ENCODE results near the gene BMPR2. TPM values are rescaled to one million over a fixed set of nuclear protein-coding genes. Genes with fewer than 3 reads are reported as not detected.
A peak's percentile ranks its signal among the peaks of the same experiment; 100 is the strongest.
"Not testable (repeated sequence)": the region's sequence is repeated elsewhere in the genome, so short reads cannot be mapped to it uniquely, and the experiment has no call there.

BMPR2 gene
- total RNA-seq, 1 experiment from 2014 or later, result 12.8 TPM

DNA sequence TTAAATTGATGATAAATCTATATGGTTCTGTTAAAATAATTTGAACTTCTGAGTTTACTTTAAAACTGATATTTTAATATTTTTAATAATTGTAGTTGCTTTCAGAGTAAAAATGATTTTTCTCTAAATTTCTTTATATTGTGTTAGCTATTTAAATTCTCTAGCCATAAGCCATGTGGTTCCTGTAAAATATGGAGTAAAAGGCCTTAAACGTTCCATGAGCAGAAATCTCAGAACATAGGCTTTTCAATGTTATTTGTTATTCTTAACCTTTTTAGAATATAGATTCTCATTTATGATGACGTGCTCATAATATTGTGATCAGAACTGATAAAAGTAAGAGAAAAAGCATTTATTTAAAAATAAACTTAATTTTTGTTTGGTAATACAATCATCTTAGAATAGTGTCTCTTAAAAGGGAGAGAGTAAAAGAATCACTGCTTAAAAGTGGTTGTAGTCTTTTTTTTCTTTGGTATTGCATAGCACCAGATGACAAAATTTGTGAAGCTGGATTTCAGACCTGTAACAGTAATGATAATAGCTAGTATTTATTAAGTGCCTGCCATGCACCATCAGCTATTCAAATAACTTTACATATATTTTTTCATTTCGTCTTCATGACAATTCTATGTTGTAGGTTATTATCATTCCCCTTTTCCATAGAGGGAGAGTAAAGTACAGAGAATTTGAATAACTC, 2.7 kb downstream of the BMPR2 start:
- DNase-seq (ENCODE audit: low read depth, low spot score) (no peak), ATAC-seq (no peak)
- H3K9ac ChIP-seq (ENCODE audit: low read length), result no peak overlapping the region
- no TSS peak for BruUV-seq (replicated peaks)
- no peak overlapping the region for H2AFZ ChIP-seq (ENCODE audit: low read depth, low read length, poor library complexity, severe bottlenecking)
- RAD21 ChIA-PET (ENCODE audit: low non-redundant PET in 1 of 2, low total read pairs in 2 of 2, uncharacterized antibody in 2 of 2, unreplicated experiment in 2 of 2), result no interaction called here
- H3K9me3 ChIP-seq (ENCODE audit: control insufficient read depth in 1 of 2, insufficient read depth in 1 of 2, low read depth in 1 of 2, low read length in 2 of 2), result no peaks in the 10 kb centered on the region
- no peak overlapping the region for H3K27ac ChIP-seq (ENCODE audit: low read depth, low read length)
- H3K79me2 ChIP-seq (ENCODE audit: insufficient read depth, low read length), result peaks cover 53% of the 10 kb centered on the region
- H3K4me2 ChIP-seq (ENCODE audit: low read length), result peak overlapping the region; percentile 97; the same call in 1 of the 2 replicates
- CTCF ChIA-PET, result no interaction called here
- no peak for TF ChIP-seq CEBPB (IDR thresholded peaks at IDR 0.05; ENCODE audit: low read depth)
- intact Hi-C loops (cut with micrococcal nuclease), result no loop called here
- POLR2A ChIA-PET, result no interaction called here
- no peaks in the 10 kb centered on the region for H3K9me2 ChIP-seq (ENCODE audit: insufficient read depth)
- H3K4me1 ChIP-seq (ENCODE audit: control insufficient read depth in 1 of 2, insufficient read depth in 2 of 2, low read length in 2 of 2), result peaks cover 13 to 17% of the 10 kb centered on the region in 2 experiments; a peak in 3 of 4 replicates
- no peaks in the 10 kb centered on the region for H4K20me1 ChIP-seq (ENCODE audit: insufficient read depth)
- H3K27me3 ChIP-seq (ENCODE audit: insufficient read depth, low read length), result no peaks in the 10 kb centered on the region
- H3K36me3 ChIP-seq (ENCODE audit: control insufficient read depth in 1 of 2, insufficient read depth in 2 of 2, low read length in 2 of 2), result no peaks in the 10 kb centered on the region
- no peak overlapping the region for H3K4me3 ChIP-seq (replicated peaks in 1 of 2; ENCODE audit: low read depth in 1 of 2, low read length in 2 of 2)

DNA sequence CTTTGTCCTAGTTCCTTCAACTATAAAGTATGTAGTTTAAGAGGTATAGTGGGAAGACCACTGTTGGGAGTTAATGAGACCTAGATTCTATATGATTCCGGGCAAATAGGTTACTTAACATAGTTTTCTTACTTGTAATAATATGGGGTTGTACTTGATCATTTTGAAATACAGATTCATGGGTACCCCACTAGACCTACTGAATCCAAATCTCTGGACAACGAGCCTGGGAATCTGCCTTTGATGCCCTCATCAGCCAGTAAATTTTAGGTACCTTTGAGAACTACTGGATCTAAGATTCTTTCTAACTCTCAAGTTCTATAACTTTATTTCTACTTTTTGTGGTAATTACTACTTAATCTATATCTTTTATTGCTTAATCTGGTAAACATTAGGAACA, 6.6 kb downstream of the BMPR2 start:
- no peaks in the 10 kb centered on the region for H3K9me3 ChIP-seq (ENCODE audit: control insufficient read depth in 1 of 2, insufficient read depth in 1 of 2, low read depth in 1 of 2, low read length in 2 of 2)
- intact Hi-C loops (cut with micrococcal nuclease), result no loop called here
- no peak for DNase-seq (ENCODE audit: low read depth, low spot score)
- no peak overlapping the region for H3K9ac ChIP-seq (ENCODE audit: low read length)
- no peaks in the 10 kb centered on the region for H3K9me2 ChIP-seq (ENCODE audit: insufficient read depth)
- CTCF ChIA-PET, result no interaction called here
- peaks cover 47% of the 10 kb centered on the region for H3K79me2 ChIP-seq (ENCODE audit: insufficient read depth, low read length)
- no peaks in the 10 kb centered on the region for H4K20me1 ChIP-seq (ENCODE audit: insufficient read depth)
- no peaks in the 10 kb centered on the region for H3K27me3 ChIP-seq (ENCODE audit: insufficient read depth, low read length)
- BruUV-seq (replicated peaks), result no TSS peak
- POLR2A ChIA-PET, result no interaction called here
- no peak overlapping the region for H3K4me2 ChIP-seq (ENCODE audit: low read length)
- RAD21 ChIA-PET (ENCODE audit: low non-redundant PET in 1 of 2, low total read pairs in 2 of 2, uncharacterized antibody in 2 of 2, unreplicated experiment in 2 of 2), result no interaction called here
- no peak overlapping the region for H3K27ac ChIP-seq (ENCODE audit: low read depth, low read length)
- H2AFZ ChIP-seq (ENCODE audit: low read depth, low read length, poor library complexity, severe bottlenecking), result no peak overlapping the region
- H3K4me1 ChIP-seq (ENCODE audit: control insufficient read depth in 1 of 2, insufficient read depth in 2 of 2, low read length in 2 of 2), result peaks cover 7% of the 10 kb centered on the region in 2 experiments; a peak in 3 of 4 replicates
- no peak overlapping the region for H3K4me3 ChIP-seq (replicated peaks in 1 of 2; ENCODE audit: low read depth in 1 of 2, low read length in 2 of 2)
- TF ChIP-seq RAD21 (IDR thresholded peaks at IDR 0.05; ENCODE audit: low read depth) (no peak), SP1 (IDR thresholded peaks at IDR 0.05; ENCODE audit: low read depth) (no peak), EZH2 (IDR thresholded peaks at IDR 0.05) (no peak), CEBPB (IDR thresholded peaks at IDR 0.05; ENCODE audit: low read depth) (no peak), ZFX (IDR thresholded peaks at IDR 0.05) (no peak), YY1 (IDR thresholded peaks at IDR 0.05; ENCODE audit: extremely low read depth, insufficient replicate concordance, low read depth, low read length) (no peak)
- TF ChIP-seq, protein P1, sequence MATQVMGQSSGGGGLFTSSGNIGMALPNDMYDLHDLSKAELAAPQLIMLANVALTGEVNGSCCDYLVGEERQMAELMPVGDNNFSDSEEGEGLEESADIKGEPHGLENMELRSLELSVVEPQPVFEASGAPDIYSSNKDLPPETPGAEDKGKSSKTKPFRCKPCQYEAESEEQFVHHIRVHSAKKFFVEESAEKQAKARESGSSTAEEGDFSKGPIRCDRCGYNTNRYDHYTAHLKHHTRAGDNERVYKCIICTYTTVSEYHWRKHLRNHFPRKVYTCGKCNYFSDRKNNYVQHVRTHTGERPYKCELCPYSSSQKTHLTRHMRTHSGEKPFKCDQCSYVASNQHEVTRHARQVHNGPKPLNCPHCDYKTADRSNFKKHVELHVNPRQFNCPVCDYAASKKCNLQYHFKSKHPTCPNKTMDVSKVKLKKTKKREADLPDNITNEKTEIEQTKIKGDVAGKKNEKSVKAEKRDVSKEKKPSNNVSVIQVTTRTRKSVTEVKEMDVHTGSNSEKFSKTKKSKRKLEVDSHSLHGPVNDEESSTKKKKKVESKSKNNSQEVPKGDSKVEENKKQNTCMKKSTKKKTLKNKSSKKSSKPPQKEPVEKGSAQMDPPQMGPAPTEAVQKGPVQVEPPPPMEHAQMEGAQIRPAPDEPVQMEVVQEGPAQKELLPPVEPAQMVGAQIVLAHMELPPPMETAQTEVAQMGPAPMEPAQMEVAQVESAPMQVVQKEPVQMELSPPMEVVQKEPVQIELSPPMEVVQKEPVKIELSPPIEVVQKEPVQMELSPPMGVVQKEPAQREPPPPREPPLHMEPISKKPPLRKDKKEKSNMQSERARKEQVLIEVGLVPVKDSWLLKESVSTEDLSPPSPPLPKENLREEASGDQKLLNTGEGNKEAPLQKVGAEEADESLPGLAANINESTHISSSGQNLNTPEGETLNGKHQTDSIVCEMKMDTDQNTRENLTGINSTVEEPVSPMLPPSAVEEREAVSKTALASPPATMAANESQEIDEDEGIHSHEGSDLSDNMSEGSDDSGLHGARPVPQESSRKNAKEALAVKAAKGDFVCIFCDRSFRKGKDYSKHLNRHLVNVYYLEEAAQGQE (IDR thresholded peaks at IDR 0.05; ENCODE audit: low read depth), result no peak
- ATAC-seq, result no peak
- H3K36me3 ChIP-seq (ENCODE audit: control insufficient read depth in 1 of 2, insufficient read depth in 2 of 2, low read length in 2 of 2), result no peaks in the 10 kb centered on the region

DNA sequence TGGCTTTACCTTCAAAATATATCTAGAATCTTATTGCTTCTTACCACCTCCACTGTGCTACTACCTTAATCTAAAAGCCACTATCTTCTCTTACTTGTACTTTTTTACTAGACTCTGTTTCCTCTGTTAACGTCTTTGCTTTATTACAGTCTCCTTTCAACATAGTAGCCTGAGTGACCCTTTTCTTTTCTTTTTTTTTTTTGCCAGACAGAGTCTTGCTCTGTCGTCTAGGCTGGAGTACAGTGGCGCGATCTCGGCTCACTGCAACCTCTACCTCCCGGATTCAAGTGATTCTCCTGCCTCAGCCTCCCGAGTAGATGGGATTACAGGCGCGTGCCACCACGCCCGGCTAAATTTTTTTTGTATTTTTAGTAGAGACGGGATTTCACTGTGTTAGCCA, 10.4 kb downstream of the BMPR2 start:
- H3K27ac ChIP-seq (ENCODE audit: low read depth, low read length); RAD21 ChIA-PET (ENCODE audit: low non-redundant PET in 1 of 2, low total read pairs in 2 of 2, uncharacterized antibody in 2 of 2, unreplicated experiment in 2 of 2); H3K9me2 ChIP-seq (ENCODE audit: insufficient read depth); H4K20me1 ChIP-seq (ENCODE audit: insufficient read depth); H3K27me3 ChIP-seq (ENCODE audit: insufficient read depth, low read length); CTCF ChIA-PET; DNase-seq (ENCODE audit: low read depth, low spot score); BruUV-seq (replicated peaks); H3K4me2 ChIP-seq (ENCODE audit: low read length); H3K4me1 ChIP-seq (ENCODE audit: control insufficient read depth in 1 of 2, insufficient read depth in 2 of 2, low read length in 2 of 2); H2AFZ ChIP-seq (ENCODE audit: low read depth, low read length, poor library complexity, severe bottlenecking); ATAC-seq; H3K9ac ChIP-seq (ENCODE audit: low read length); H3K36me3 ChIP-seq (ENCODE audit: control insufficient read depth in 1 of 2, insufficient read depth in 2 of 2, low read length in 2 of 2); H3K4me3 ChIP-seq (replicated peaks in 1 of 2; ENCODE audit: low read depth in 1 of 2, low read length in 2 of 2); H3K9me3 ChIP-seq (ENCODE audit: control insufficient read depth in 1 of 2, insufficient read depth in 1 of 2, low read depth in 1 of 2, low read length in 2 of 2); intact Hi-C loops (cut with micrococcal nuclease); POLR2A ChIA-PET: not testable (repeated sequence)
- peaks cover 17% of the 10 kb centered on the region for H3K79me2 ChIP-seq (ENCODE audit: insufficient read depth, low read length)

All from HCT116 (cell line).